Subcutaneous abdominal adipose tissue (tissue), 5 donors: Measurements from ENCODE around the gene ATP2B2.
"Not testable (repeated sequence)": the region's sequence is repeated elsewhere in the genome, so short reads cannot be mapped to it uniquely, and the experiment has no call there.

Source experiments
- H3K27ac ChIP-seq: one replicate; pipeline ENCODE4 v1.7.0; 2013; ENCODE audit warnings: low read depth, mild to moderate bottlenecking, inconsistent platforms, low read length, moderate library complexity
- H3K27me3 ChIP-seq, 5 donors: one replicate each; pipeline ENCODE4 v1.7.0; 2013; ENCODE audit warnings: low read length in 5 of 5, inconsistent platforms in 1 of 5; ENCODE audit not compliant: control insufficient read depth in 5 of 5, insufficient read depth in 4 of 5
- H3K36me3 ChIP-seq, 5 donors: one replicate each; pipeline ENCODE4 v1.7.0; 2013; ENCODE audit warnings: low read length in 5 of 5; ENCODE audit not compliant: control insufficient read depth in 5 of 5, insufficient read depth in 5 of 5
- H3K4me1 ChIP-seq, 5 donors: one replicate each; pipeline ENCODE4 v1.7.0; 2013; ENCODE audit warnings: low read length in 5 of 5, mild to moderate bottlenecking in 3 of 5, moderate library complexity in 1 of 5; ENCODE audit not compliant: control insufficient read depth in 5 of 5, insufficient read depth in 5 of 5
- H3K4me3 ChIP-seq, 5 donors: one replicate each; pipeline ENCODE4 v1.7.0; 2013; ENCODE audit warnings: low read length in 5 of 5, low read depth in 1 of 5
- H3K9ac ChIP-seq, 5 donors: one replicate each; pipeline ENCODE4 v1.7.0; 2013; ENCODE audit warnings: low read length in 5 of 5, mild to moderate bottlenecking in 4 of 5, moderate library complexity in 3 of 5
- H3K9me3 ChIP-seq, 5 donors: one replicate each; pipeline ENCODE4 v1.7.0; 2013; ENCODE audit warnings: low read length in 5 of 5; ENCODE audit not compliant: control insufficient read depth in 5 of 5
- donor health status: healthy.
- donor health status: healthy.
- donor health status: healthy.
- donor health status: healthy.
- donor health status: healthy.

The ATP2B2 gene

DNA sequence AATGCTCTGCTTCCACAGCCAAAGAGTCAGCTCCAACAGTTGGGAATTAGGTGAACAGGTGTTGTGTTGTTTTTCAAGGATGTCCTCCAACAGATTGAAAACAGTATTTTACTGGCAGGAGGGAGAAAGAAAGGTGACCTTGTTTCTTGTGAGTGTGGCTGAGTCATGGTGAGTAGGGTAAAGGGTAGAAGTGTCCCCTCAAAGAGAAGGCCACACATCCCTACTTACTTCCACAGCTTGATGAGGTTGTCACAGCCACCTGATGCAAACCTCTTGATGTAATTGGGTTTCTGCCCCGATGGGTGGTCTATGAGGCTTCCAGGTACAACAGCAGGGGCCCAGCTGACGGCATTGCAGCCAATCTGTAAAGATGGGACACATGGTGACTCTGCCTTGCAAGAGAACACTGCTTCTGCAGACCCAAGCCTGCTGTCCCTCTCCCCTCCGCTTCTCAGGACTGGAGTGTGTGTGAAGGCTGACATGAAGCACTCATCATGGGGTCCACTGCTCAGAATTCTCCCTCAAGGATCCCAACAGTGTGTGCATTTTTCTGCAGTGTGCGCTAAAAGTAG lies 200.0 kb downstream of the ATP2B2 start:
- Histone ChIP-seq H3K27ac (no peak overlapping the region), H3K36me3 (peaks cover 22 to 93% (median 87%) of the 10 kb centered on the region in 5 donors), H3K27me3 (no peaks in the 10 kb centered on the region), H3K4me3 (no peak overlapping the region), H3K4me1 (peaks cover 0 to 5% (median 0%) of the 10 kb centered on the region in 5 donors), H3K9ac (no peak overlapping the region), H3K9me3 (no peaks in the 10 kb centered on the region)

GRCh38 chr3:10304905-10305304 lies 200.5 kb downstream of the ATP2B2 start:
- Histone ChIP-seq H3K27ac (no peak overlapping the region), H3K9me3 (no peaks in the 10 kb centered on the region), H3K9ac (no peak overlapping the region), H3K4me3 (no peak overlapping the region), H3K4me1 (peaks cover 0 to 5% (median 1%) of the 10 kb centered on the region in 5 donors), H3K27me3 (no peaks in the 10 kb centered on the region), H3K36me3 (peaks cover 20 to 93% (median 88%) of the 10 kb centered on the region in 5 donors)

DNA sequence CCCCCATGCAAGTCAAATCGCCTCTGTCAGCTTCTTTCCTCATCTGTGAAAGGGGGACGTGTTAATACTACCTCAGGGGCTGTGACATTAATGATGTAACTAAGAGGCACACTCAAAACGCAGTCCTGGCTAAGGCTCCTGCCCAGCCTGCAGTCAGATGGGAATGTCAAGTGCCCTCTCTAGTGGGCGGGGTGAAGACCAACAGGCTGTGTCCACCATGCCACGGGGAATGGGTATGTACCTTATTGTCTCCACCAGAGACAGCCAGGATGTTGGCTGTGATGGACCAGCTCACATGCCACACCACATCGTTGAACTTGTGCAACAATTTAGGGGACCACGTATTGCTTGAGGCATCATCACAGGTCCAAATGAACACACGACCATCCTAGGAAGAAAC lies 201.6 kb downstream of the ATP2B2 start:
- H3K27me3 ChIP-seq, result no peaks in the 10 kb centered on the region
- no peak overlapping the region for H3K27ac ChIP-seq
- no peak overlapping the region for H3K9ac ChIP-seq
- peaks cover 14 to 94% (median 86%) of the 10 kb centered on the region in 5 donors for H3K36me3 ChIP-seq
- H3K4me1 ChIP-seq, result peaks cover 0 to 8% (median 0%) of the 10 kb centered on the region in 5 donors
- no peaks in the 10 kb centered on the region for H3K9me3 ChIP-seq
- no peak overlapping the region for H3K4me3 ChIP-seq

GRCh38 chr3:10303105-10303504 lies 202.3 kb downstream of the ATP2B2 start:
- Histone ChIP-seq H3K27ac (no peak overlapping the region), H3K4me1 (peaks cover 0 to 8% (median 0%) of the 10 kb centered on the region in 5 donors), H3K4me3 (no peak overlapping the region), H3K27me3 (no peaks in the 10 kb centered on the region), H3K9me3 (no peaks in the 10 kb centered on the region), H3K9ac (no peak overlapping the region), H3K36me3 (peaks cover 12 to 91% (median 84%) of the 10 kb centered on the region in 5 donors)

- Histone ChIP-seq H3K9ac (no peak overlapping the region), H3K9me3 (no peaks in the 10 kb centered on the region), H3K27me3 (no peaks in the 10 kb centered on the region), H3K4me3 (no peak overlapping the region), H3K36me3 (peaks cover 2 to 79% (median 55%) of the 10 kb centered on the region in 5 donors), H3K4me1 (peaks cover 0 to 8% (median 0%) of the 10 kb centered on the region in 5 donors), H3K27ac (no peak overlapping the region)
Measured at GRCh38 chr3:10300087-10300486, 205.3 kb downstream of the ATP2B2 start.

DNA sequence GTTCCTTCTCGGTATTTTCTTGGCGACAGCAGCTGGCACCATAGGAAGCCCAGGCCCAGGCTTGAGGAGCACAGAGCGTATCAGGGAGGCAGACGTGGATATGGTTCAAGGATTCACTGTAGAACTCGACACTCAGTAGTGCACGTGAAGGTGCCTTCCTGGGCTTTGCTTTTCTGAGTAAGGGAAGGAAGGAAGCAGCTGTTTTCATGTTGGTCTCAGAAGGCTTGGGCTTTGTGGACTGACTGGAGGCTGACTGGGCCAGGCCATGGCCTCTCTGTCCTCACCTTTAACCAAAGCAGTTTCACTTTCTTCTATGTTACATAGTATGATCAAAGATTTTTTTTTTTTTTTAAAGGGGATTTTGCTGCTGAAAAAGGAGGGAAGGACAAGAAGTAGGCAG lies 205.7 kb downstream of the ATP2B2 start:
- H3K9me3 ChIP-seq, result no peaks in the 10 kb centered on the region
- no peak overlapping the region for H3K27ac ChIP-seq
- H3K4me3 ChIP-seq, result no peak overlapping the region
- no peaks in the 10 kb centered on the region for H3K27me3 ChIP-seq
- H3K9ac ChIP-seq, result no peak overlapping the region
- peaks cover 0 to 8% (median 0%) of the 10 kb centered on the region in 5 donors for H3K4me1 ChIP-seq
- peaks cover 5 to 77% (median 51%) of the 10 kb centered on the region in 5 donors for H3K36me3 ChIP-seq

GRCh38 chr3:10299175-10299574 lies 206.2 kb downstream of the ATP2B2 start:
- Histone ChIP-seq H3K27ac (no peak overlapping the region), H3K9ac (no peak overlapping the region), H3K27me3 (no peaks in the 10 kb centered on the region)

DNA sequence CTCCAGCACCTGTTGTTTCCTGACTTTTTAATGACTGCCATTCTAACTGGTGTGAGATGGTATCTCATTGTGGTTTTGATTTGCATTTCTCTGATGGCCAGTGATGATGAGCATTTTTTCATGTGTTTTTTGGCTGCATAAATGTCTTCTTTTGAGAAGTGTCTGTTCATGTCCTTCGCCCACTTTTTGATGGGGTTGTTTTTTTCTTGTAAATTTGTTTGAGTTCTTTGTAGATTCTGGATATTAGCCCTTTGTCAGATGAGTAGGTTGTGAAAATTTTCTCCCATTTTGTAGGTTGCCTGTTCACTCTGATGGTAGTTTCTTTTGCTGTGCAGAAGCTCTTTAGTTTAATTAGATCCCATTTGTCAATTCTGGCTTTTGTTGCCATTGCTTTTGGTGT lies 207.3 kb downstream of the ATP2B2 start:
- not testable (repeated sequence) for H3K27ac ChIP-seq
- H3K36me3 ChIP-seq, result peaks cover 5 to 60% (median 36%) of the 10 kb centered on the region in 5 donors

More at GRCh38 chr3:10299175-10299574, 206.2 kb downstream of the ATP2B2 start:
- Histone ChIP-seq H3K36me3 (peaks cover 5 to 72% (median 47%) of the 10 kb centered on the region in 5 donors), H3K4me1 (peaks cover 0 to 8% (median 0%) of the 10 kb centered on the region in 5 donors), H3K4me3 (no peak overlapping the region), H3K9me3 (no peaks in the 10 kb centered on the region)

DNA sequence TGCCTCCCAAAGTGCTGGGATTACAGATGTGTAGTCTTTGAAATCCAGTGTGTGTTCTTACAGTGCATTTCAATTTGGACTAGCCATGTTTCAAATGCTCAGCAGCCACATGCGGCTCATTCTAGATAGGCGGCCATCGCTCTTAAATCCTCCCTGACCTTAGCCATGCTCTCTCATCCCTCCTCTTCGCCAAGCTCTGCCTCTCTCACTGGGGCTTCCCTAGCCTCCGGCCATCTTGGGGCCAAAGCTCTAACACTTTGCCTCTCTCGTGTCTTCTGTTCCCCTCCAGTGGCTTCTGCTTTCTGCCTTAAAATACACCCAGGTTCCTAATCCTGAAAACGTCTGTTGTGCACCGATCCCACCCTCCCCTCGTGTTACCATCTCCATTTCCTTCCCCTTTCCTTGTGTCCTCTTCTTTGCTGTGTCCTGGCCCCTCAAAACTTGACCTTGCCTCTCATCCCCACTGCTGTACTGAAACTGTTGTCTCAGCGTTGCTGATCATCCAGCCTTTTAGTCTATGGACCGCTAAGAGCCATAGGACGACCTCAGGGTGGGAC lies 211.3 kb downstream of the ATP2B2 start:
- Histone ChIP-seq H3K27ac (no peak overlapping the region), H3K9me3 (no peaks in the 10 kb centered on the region), H3K36me3 (peaks cover 3 to 38% (median 13%) of the 10 kb centered on the region in 5 donors), H3K27me3 (no peaks in the 10 kb centered on the region), H3K4me1 (peaks cover 0 to 8% (median 0%) of the 10 kb centered on the region in 5 donors), H3K9ac (no peak overlapping the region), H3K4me3 (no peak overlapping the region)

More for the DNA sequence above, 207.3 kb downstream of the ATP2B2 start:
- H3K9me3 ChIP-seq, H3K9ac ChIP-seq, H3K27me3 ChIP-seq, H3K4me1 ChIP-seq, H3K4me3 ChIP-seq: not testable (repeated sequence)

- H3K36me3 ChIP-seq, result peaks cover 3 to 46% (median 22%) of the 10 kb centered on the region in 5 donors
- H3K27me3 ChIP-seq, result no peaks in the 10 kb centered on the region
- peaks cover 0 to 8% (median 0%) of the 10 kb centered on the region in 5 donors for H3K4me1 ChIP-seq
- no peak within 1 kb of the TSS for H3K9ac ChIP-seq
- no peak within 1 kb of the TSS for H3K27ac ChIP-seq
- no peaks in the 10 kb centered on the region for H3K9me3 ChIP-seq
- H3K4me3 ChIP-seq, result no peak within 1 kb of the TSS
Measured at GRCh38 chr3:10292505-10293419, 212.6 kb downstream of the ATP2B2 start, which contains the start of gene GHRL. TSS of gene GHRL (minus strand) at chr3:10292947. CDS start at chr3:10290180, 2,767 bp downstream.
